HCT116 (cell line): ENCODE data around the gene FPR2. TPM values are rescaled to one million over a fixed set of nuclear protein-coding genes. Genes with fewer than 3 reads are reported as not detected.

Source experiments
- ATAC-seq: fragments of 200-7000 bp; cut with Tn5 transposase; 2 replicates; pipeline ENCODE4 v1.9.1; 2020; ENCODE audit warnings: mild to moderate bottlenecking, moderate library complexity
- BruUV-seq: library from RNA; stranded (reverse); fragments of 400-500 nt; replicated peaks from 2 replicates; lab custom pipeline; 2021; lab: Mats Ljungman, UMichigan
- CTCF ChIA-PET: fragments of 300-600 bp; sonication (Branson Sonifier 250); formaldehyde crosslinking; loops from one replicate; lab custom pipeline; 2021; ENCODE audit warnings: antibody characterized with exemption; lab: Charles Lee
- POLR2A ChIA-PET: fragments of 300-600, 350-600 bp; sonication (Branson Sonifier 250); formaldehyde crosslinking; loops from one replicate; lab custom pipeline; 2021; ENCODE audit warnings: antibody characterized with exemption; lab: Charles Lee
- RAD21 ChIA-PET, 2 experiments: fragments of 300-600 bp; sonication (Branson Sonifier 250); formaldehyde crosslinking; loops; one replicate each; lab custom pipeline; 2023; ENCODE audit warnings: low total read pairs in 2 of 2; ENCODE audit not compliant: uncharacterized antibody in 2 of 2, unreplicated experiment in 2 of 2, low non-redundant PET in 1 of 2; lab: Charles Lee
- DNase-seq: peaks from one replicate; pipeline ENCODE4 v3.0.0-alpha.2; 2010; ENCODE audit warnings: low read depth, low spot score
- H2AFZ ChIP-seq: fragments of 200-600 bp; shearing (Covaris generic), sonication (generic); 2 replicates; pipeline ENCODE4 v1.6.1; 2017; ENCODE audit warnings: low read depth, mixed run types, mixed read lengths, antibody characterized with exemption, low read length; ENCODE audit not compliant: poor library complexity, severe bottlenecking
- H3K27ac ChIP-seq: 2 replicates; pipeline ENCODE4 v1.5.1; 2012; ENCODE audit warnings: low read depth, low read length
- H3K27me3 ChIP-seq: fragments of 200-600 bp; sonication (generic); 2 replicates; pipeline ENCODE4 v1.6.1; 2016; ENCODE audit warnings: mixed run types, low read length, mixed read lengths; ENCODE audit not compliant: insufficient read depth
- H3K36me3 ChIP-seq, 2 experiments: fragments of 200-500 bp in 1 of 2; fragments of 200-600 bp in 1 of 2; sonication (Bioruptor generic) in 1 of 2; sonication (generic) in 1 of 2; 2 replicates each; pipeline versions ENCODE4 v1.5.1 to v1.6.1; 2014 to 2016; ENCODE audit warnings: low read length in 2 of 2, inconsistent platforms in 1 of 2, mixed read lengths in 1 of 2, mixed run types in 1 of 2; ENCODE audit not compliant: insufficient read depth in 2 of 2, control insufficient read depth in 1 of 2
- H3K4me1 ChIP-seq, 2 experiments: fragments of 200-600 bp in 1 of 2; sonication (generic) in 1 of 2; 2 replicates each; pipeline versions ENCODE4 v1.5.1 to v1.6.1; 2012 to 2017; ENCODE audit warnings: low read length in 2 of 2, inconsistent platforms in 1 of 2, mild to moderate bottlenecking in 1 of 2, mixed read lengths in 1 of 2, mixed run types in 1 of 2, moderate library complexity in 1 of 2; ENCODE audit not compliant: insufficient read depth in 2 of 2, control insufficient read depth in 1 of 2
- H3K4me2 ChIP-seq: fragments of 200-600 bp; sonication (generic); 2 replicates; pipeline ENCODE4 v1.6.1; 2017; ENCODE audit warnings: mixed run types, low read length, mixed read lengths
- H3K4me3 ChIP-seq, 2 experiments: fragments of 200-600 bp in 1 of 2; sonication (generic) in 1 of 2; replicated peaks in 1 of 2; 2 replicates each; pipeline ENCODE4 v1.5.1; 2011 to 2016; ENCODE audit warnings: low read length in 2 of 2, control low read depth in 1 of 2, low read depth in 1 of 2, mild to moderate bottlenecking in 1 of 2, mixed read lengths in 1 of 2, mixed run types in 1 of 2
- H3K79me2 ChIP-seq: fragments of 200-600 bp; sonication (generic); 2 replicates; pipeline ENCODE4 v1.6.1; 2017; ENCODE audit warnings: mild to moderate bottlenecking, mixed run types, low read length, moderate library complexity, mixed read lengths; ENCODE audit not compliant: insufficient read depth
- H3K9ac ChIP-seq: fragments of 200-600 bp; sonication (generic); 2 replicates; pipeline ENCODE4 v1.6.1; 2016; ENCODE audit warnings: low read length, mixed read lengths
- H3K9me2 ChIP-seq: fragments of 200-600 bp; sonication (generic), shearing (Covaris generic); 2 replicates; pipeline ENCODE4 v1.6.1; 2017; ENCODE audit warnings: mixed run types, mild to moderate bottlenecking, moderate library complexity; ENCODE audit not compliant: insufficient read depth
- H3K9me3 ChIP-seq, 2 experiments: fragments of 200-500 bp in 1 of 2; fragments of 200-600 bp in 1 of 2; sonication (Bioruptor generic) in 1 of 2; sonication (generic) in 1 of 2; 2 replicates each; pipeline ENCODE4 v1.6.1; 2014 to 2017; ENCODE audit warnings: low read length in 2 of 2, mixed read lengths in 2 of 2, inconsistent platforms in 1 of 2, low read depth in 1 of 2, mild to moderate bottlenecking in 1 of 2, mixed run types in 1 of 2, moderate library complexity in 1 of 2; ENCODE audit not compliant: control insufficient read depth in 1 of 2, insufficient read depth in 1 of 2
- H4K20me1 ChIP-seq: fragments of 200-600 bp; sonication (generic), shearing (Covaris generic); 2 replicates; pipeline ENCODE4 v1.6.1; 2017; ENCODE audit warnings: mixed run types, mild to moderate bottlenecking, moderate library complexity; ENCODE audit not compliant: insufficient read depth
- CBX3 ChIP-seq: IDR thresholded peaks from 2 replicates; pipeline ENCODE4 v1.6.1; 2012; ENCODE audit warnings: low read depth
- CEBPB ChIP-seq: IDR thresholded peaks from 2 replicates; pipeline ENCODE4 v1.6.1; 2012; ENCODE audit warnings: low read depth
- ELF1 ChIP-seq: IDR thresholded peaks from 2 replicates; pipeline ENCODE4 v1.6.1; 2012; ENCODE audit warnings: low read depth, borderline replicate concordance
- EZH2 ChIP-seq: fragments of 200-600 bp; sonication (generic); IDR thresholded peaks from 2 replicates; pipeline ENCODE4 v1.6.1; 2017; ENCODE audit warnings: antibody characterized with exemption, mixed run types
- EZH2phosphoT487 ChIP-seq: fragments of 200-600 bp; IDR thresholded peaks from 2 replicates; pipeline ENCODE4 v1.6.1; 2018; ENCODE audit warnings: antibody characterized with exemption, borderline replicate concordance
- FOSL1 ChIP-seq: IDR thresholded peaks from 2 replicates; pipeline ENCODE4 v1.6.1; 2012; ENCODE audit warnings: low read depth
- POLR2A ChIP-seq: IDR thresholded peaks from 2 replicates; pipeline ENCODE4 v1.7.0; 2011; ENCODE audit warnings: borderline replicate concordance; ENCODE audit not compliant: insufficient read depth, insufficient read length; ENCODE audit errors: extremely low read depth
- SIN3A ChIP-seq: IDR thresholded peaks from 2 replicates; pipeline ENCODE4 v1.6.1; 2012; ENCODE audit warnings: low read depth
- TCF7L2 ChIP-seq: IDR thresholded peaks from 2 replicates; pipeline ENCODE4 v1.7.0; 2011; ENCODE audit warnings: borderline replicate concordance, inconsistent platforms; ENCODE audit not compliant: insufficient read depth, insufficient read length; ENCODE audit errors: extremely low read depth
- ZFX ChIP-seq: fragments of 450-650 bp; IDR thresholded peaks from 2 replicates; pipeline ENCODE4 v1.6.1; 2017
- intact Hi-C: fragments of 100-400 bp; cut with micrococcal nuclease; formaldehyde crosslinking; loops from 2 replicates; pipeline ENCODE4 v1.10.0; 2022
- total RNA-seq: library from RNA; stranded (reverse); gene quantifications from one replicate; pipeline ENCODE4 v1.2.1, GENCODE V29; 2021; ENCODE audit not compliant: unreplicated experiment
- TF ChIP-seq, protein P1 (sequence below), 3 experiments: fragments of 200-600 bp in 1 of 3; sonication (generic) in 1 of 3; IDR thresholded peaks in 2 of 3; conservative IDR thresholded peaks in 1 of 3; 2 replicates each; pipeline ENCODE4 v1.5.1; 2012 to 2017; ENCODE audit warnings: low read depth in 2 of 3, low read length in 2 of 3, antibody characterized with exemption in 1 of 3, borderline replicate concordance in 1 of 3, control low read depth in 1 of 3, mild to moderate bottlenecking in 1 of 3, mixed read lengths in 1 of 3, mixed run types in 1 of 3, moderate library complexity in 1 of 3; ENCODE audit not compliant: insufficient read depth in 1 of 3
- TF ChIP-seq, protein P2 (sequence below): IDR thresholded peaks from 2 replicates; pipeline ENCODE4 v1.6.1; 2012
- TF ChIP-seq, protein P3 (sequence below): IDR thresholded peaks from 2 replicates; pipeline ENCODE4 v1.6.1; 2012; ENCODE audit warnings: low read depth
- TF ChIP-seq, protein P4 (sequence below): IDR thresholded peaks from 2 replicates; pipeline ENCODE4 v1.6.1; 2011; ENCODE audit warnings: mild to moderate bottlenecking, low read length, moderate library complexity; ENCODE audit not compliant: insufficient replicate concordance; ENCODE audit errors: extremely low read depth
- TF ChIP-seq, protein P5 (sequence below): IDR thresholded peaks from 2 replicates; pipeline ENCODE4 v1.6.1; 2012

The FPR2 gene
- total RNA-seq, 1 experiment from 2014 or later = not detected

DNA sequence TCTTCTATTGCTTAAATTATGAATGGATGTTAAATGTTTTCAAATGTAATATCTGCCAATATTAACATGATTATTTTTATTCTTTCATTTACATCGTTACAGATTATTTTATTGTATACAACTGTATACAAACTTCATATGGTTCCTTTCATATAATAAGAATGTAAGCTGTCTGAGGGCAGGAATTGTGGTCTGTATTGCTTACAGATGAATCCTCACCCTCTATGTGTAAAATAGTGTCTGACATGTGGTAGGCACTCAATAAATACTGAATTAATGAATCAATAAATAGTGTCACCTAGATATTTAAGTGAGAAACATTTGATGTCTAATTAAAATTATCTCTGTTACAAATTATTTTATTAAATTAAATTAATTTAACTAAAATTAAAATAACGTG lies 41.8 kb downstream of the FPR2 start:
- H3K79me2 ChIP-seq = no peaks in the 10 kb centered on the region
- no peak overlapping the region for H3K4me3 ChIP-seq
- no peaks in the 10 kb centered on the region for H3K27me3 ChIP-seq
- no peak for DNase-seq
- H3K9ac ChIP-seq = no peak overlapping the region
- no peak for ATAC-seq
- peaks cover 0 to 7% of the 10 kb centered on the region in 2 experiments; a peak in 1 of 4 replicates for H3K4me1 ChIP-seq
- ChIA-PET POLR2A (no interaction called here), CTCF (no interaction called here), RAD21 (no interaction called here)
- TF ChIP-seq EZH2phosphoT487 (no peak), CBX3 (no peak), CEBPB (no peak), SIN3A (no peak), EZH2 (no peak), ELF1 (no peak), ZFX (no peak), FOSL1 (no peak), TCF7L2 (no peak), POLR2A (no peak)
- TF ChIP-seq, protein P1, sequence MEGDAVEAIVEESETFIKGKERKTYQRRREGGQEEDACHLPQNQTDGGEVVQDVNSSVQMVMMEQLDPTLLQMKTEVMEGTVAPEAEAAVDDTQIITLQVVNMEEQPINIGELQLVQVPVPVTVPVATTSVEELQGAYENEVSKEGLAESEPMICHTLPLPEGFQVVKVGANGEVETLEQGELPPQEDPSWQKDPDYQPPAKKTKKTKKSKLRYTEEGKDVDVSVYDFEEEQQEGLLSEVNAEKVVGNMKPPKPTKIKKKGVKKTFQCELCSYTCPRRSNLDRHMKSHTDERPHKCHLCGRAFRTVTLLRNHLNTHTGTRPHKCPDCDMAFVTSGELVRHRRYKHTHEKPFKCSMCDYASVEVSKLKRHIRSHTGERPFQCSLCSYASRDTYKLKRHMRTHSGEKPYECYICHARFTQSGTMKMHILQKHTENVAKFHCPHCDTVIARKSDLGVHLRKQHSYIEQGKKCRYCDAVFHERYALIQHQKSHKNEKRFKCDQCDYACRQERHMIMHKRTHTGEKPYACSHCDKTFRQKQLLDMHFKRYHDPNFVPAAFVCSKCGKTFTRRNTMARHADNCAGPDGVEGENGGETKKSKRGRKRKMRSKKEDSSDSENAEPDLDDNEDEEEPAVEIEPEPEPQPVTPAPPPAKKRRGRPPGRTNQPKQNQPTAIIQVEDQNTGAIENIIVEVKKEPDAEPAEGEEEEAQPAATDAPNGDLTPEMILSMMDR (IDR thresholded peaks at IDR 0.05 in 2 of 3, conservative IDR thresholded peaks at IDR 0.05 in 1 of 3; ENCODE audit: borderline replicate concordance in 1 of 3, insufficient read depth in 1 of 3, low read depth in 2 of 3, low read length in 2 of 3) = no peak
- TF ChIP-seq, protein P2, sequence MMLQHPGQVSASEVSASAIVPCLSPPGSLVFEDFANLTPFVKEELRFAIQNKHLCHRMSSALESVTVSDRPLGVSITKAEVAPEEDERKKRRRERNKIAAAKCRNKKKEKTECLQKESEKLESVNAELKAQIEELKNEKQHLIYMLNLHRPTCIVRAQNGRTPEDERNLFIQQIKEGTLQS = no peak
- TF ChIP-seq, protein P3, sequence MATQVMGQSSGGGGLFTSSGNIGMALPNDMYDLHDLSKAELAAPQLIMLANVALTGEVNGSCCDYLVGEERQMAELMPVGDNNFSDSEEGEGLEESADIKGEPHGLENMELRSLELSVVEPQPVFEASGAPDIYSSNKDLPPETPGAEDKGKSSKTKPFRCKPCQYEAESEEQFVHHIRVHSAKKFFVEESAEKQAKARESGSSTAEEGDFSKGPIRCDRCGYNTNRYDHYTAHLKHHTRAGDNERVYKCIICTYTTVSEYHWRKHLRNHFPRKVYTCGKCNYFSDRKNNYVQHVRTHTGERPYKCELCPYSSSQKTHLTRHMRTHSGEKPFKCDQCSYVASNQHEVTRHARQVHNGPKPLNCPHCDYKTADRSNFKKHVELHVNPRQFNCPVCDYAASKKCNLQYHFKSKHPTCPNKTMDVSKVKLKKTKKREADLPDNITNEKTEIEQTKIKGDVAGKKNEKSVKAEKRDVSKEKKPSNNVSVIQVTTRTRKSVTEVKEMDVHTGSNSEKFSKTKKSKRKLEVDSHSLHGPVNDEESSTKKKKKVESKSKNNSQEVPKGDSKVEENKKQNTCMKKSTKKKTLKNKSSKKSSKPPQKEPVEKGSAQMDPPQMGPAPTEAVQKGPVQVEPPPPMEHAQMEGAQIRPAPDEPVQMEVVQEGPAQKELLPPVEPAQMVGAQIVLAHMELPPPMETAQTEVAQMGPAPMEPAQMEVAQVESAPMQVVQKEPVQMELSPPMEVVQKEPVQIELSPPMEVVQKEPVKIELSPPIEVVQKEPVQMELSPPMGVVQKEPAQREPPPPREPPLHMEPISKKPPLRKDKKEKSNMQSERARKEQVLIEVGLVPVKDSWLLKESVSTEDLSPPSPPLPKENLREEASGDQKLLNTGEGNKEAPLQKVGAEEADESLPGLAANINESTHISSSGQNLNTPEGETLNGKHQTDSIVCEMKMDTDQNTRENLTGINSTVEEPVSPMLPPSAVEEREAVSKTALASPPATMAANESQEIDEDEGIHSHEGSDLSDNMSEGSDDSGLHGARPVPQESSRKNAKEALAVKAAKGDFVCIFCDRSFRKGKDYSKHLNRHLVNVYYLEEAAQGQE = no peak
- TF ChIP-seq, protein P4, sequence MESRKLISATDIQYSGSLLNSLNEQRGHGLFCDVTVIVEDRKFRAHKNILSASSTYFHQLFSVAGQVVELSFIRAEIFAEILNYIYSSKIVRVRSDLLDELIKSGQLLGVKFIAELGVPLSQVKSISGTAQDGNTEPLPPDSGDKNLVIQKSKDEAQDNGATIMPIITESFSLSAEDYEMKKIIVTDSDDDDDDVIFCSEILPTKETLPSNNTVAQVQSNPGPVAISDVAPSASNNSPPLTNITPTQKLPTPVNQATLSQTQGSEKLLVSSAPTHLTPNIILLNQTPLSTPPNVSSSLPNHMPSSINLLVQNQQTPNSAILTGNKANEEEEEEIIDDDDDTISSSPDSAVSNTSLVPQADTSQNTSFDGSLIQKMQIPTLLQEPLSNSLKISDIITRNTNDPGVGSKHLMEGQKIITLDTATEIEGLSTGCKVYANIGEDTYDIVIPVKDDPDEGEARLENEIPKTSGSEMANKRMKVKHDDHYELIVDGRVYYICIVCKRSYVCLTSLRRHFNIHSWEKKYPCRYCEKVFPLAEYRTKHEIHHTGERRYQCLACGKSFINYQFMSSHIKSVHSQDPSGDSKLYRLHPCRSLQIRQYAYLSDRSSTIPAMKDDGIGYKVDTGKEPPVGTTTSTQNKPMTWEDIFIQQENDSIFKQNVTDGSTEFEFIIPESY = no peak
- TF ChIP-seq, protein P5, sequence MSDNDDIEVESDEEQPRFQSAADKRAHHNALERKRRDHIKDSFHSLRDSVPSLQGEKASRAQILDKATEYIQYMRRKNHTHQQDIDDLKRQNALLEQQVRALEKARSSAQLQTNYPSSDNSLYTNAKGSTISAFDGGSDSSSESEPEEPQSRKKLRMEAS = no peak
- no TSS peak for BruUV-seq
- H3K4me2 ChIP-seq = no peak overlapping the region
- H4K20me1 ChIP-seq = no peaks in the 10 kb centered on the region
- no peak overlapping the region for H2AFZ ChIP-seq
- H3K9me3 ChIP-seq = no peaks in the 10 kb centered on the region; a peak in 2 of 4 replicates
- H3K9me2 ChIP-seq = no peaks in the 10 kb centered on the region
- intact Hi-C loops = no loop called here
- no peaks in the 10 kb centered on the region for H3K36me3 ChIP-seq
- H3K27ac ChIP-seq = no peak overlapping the region
